Lower leg skin (tissue), 4 donors: ENCODE results near the gene TKFC. TPM values are rescaled to one million over a fixed set of nuclear protein-coding genes. Genes with fewer than 3 reads are reported as not detected.

Experiments
- DNase-seq, 2 donors: peaks; one replicate each; pipeline ENCODE4 v3.0.0-alpha.2; 2019; ENCODE audit warnings: low spot score in 2 of 2
- H3K4me3 ChIP-seq: fragments of 200-600 bp; sonication (generic); 2 replicates; pipeline ENCODE4 v1.5.1; 2017; ENCODE audit warnings: mild to moderate bottlenecking, low read depth; ENCODE audit not compliant: poor library complexity, severe bottlenecking
- POLR2A ChIP-seq, 2 donors: fragments of 450-650 bp; IDR thresholded peaks; one replicate each; pipeline ENCODE4 v1.6.1; 2016 to 2017; ENCODE audit warnings: antibody characterized with exemption in 2 of 2, mild to moderate bottlenecking in 1 of 2, moderate library complexity in 1 of 2
- WGBS, 2 donors: methylation state at CpG; one replicate each; pipeline ENCODE4 v1.1.5; 2018; 5-methylcytosine and 5-hydroxymethylcytosine counted together
- intact Hi-C: fragments of 100-400 bp; cut with DNase I; formaldehyde crosslinking; loops from one replicate; pipeline ENCODE4 v1.15.0; 2023; ENCODE audit warnings: low total_unique reads
- total RNA-seq, 4 donors: library from RNA; depleted of rRNA; stranded (reverse); fragments of >200 nt; gene quantifications; one replicate each; pipeline ENCODE4 v1.1.0, GENCODE V29; 2016
- TF ChIP-seq, protein P1 (sequence below), 3 donors: fragments of 450-650 bp; IDR thresholded peaks; one replicate each; pipeline ENCODE4 v1.5.1; 2016; ENCODE audit warnings: antibody characterized with exemption in 3 of 3, mild to moderate bottlenecking in 3 of 3, moderate library complexity in 2 of 3

Gene TKFC
- total RNA-seq, 4 donors from 2014 or later, result 26.6 to 37.3 (median 33.1) TPM

DNA sequence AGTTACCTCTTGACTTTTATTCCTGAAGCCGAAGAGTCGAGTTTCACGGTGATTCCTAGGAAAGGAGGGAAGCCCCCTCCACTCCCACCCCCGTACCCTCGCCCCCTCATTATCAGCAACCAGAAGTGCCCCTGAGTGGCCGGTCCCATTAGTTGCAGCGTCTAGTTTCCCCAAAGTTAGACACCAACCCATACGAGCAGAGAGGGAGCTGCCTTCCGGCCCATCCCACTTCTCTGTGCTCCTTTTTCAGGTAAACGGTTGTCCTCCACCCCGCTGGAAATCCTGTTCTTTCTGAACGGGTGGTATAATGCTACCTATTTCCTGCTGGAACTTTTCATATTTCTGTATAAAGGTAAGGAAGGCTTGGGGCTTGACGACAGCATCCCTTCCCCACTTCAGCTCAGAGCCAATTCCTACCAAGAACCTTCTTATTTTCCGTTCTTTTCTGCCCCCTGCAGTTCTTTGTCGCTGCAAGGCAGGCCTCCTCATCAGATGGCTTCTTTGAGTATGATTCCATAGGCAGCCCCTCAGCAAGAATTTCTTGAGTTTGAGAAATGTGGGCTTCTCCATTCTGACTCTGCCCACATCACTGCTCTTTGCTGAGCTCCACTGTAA, 60.1 kb downstream of the TKFC start:
- WGBS, 2 donors, result 3 to 4% methylated on average over 15 of the region's 15 CpGs
- intact Hi-C loops, result no loop called here
- no peak for DNase-seq

More for the DNA sequence above, 60.1 kb downstream of the TKFC start:
- H3K4me3 ChIP-seq, result peak overlapping the region; percentile 63
- TF ChIP-seq, protein P1, sequence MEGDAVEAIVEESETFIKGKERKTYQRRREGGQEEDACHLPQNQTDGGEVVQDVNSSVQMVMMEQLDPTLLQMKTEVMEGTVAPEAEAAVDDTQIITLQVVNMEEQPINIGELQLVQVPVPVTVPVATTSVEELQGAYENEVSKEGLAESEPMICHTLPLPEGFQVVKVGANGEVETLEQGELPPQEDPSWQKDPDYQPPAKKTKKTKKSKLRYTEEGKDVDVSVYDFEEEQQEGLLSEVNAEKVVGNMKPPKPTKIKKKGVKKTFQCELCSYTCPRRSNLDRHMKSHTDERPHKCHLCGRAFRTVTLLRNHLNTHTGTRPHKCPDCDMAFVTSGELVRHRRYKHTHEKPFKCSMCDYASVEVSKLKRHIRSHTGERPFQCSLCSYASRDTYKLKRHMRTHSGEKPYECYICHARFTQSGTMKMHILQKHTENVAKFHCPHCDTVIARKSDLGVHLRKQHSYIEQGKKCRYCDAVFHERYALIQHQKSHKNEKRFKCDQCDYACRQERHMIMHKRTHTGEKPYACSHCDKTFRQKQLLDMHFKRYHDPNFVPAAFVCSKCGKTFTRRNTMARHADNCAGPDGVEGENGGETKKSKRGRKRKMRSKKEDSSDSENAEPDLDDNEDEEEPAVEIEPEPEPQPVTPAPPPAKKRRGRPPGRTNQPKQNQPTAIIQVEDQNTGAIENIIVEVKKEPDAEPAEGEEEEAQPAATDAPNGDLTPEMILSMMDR (IDR thresholded peaks at IDR 0.05), result no peak
- TF ChIP-seq POLR2A (IDR thresholded peaks at IDR 0.05), result no peak

Other genes starting within 250 kb of the TKFC start
- under 1 TPM; 0.08 to 0.88 (median 0.38) TPM for gene CD5, start 230.7 kb upstream of the TKFC start, total RNA-seq
- gene VPS37C, start 171.8 kb upstream of the TKFC start, total RNA-seq, result 10 to 100 TPM; 19.6 to 27.6 (median 26.7) TPM
- gene PGA3, start 129.7 kb upstream of the TKFC start, total RNA-seq, result 1 to 10 TPM in 1 of 4 donors, under 1 TPM in 1, not detected in 2; 0.32 to 1.5 TPM
- 1 to 10 TPM in 1 of 4 donors, under 1 TPM in 1, not detected in 2; 0.65 to 1.5 TPM for gene PGA4, start 110.9 kb upstream of the TKFC start, total RNA-seq
- gene PGA5, start 92.1 kb upstream of the TKFC start, total RNA-seq, result not detected
- gene VWCE, start 37.9 kb upstream of the TKFC start, total RNA-seq, result under 1 TPM in 2 of 4 donors, not detected in 2; 0.22 to 0.68 TPM
- 100 to 1,000 TPM; 166 to 204 (median 185) TPM for gene DDB1, start 123 bp upstream of the TKFC start, total RNA-seq
- gene CYB561A3, start 28.7 kb downstream of the TKFC start, total RNA-seq, result 100 to 1,000 TPM in 1 of 4 donors, 10 to 100 TPM in 3; 55.7 to 102 (median 76.8) TPM
- gene TMEM138, start 29.1 kb downstream of the TKFC start, total RNA-seq, result 10 to 100 TPM; 12.7 to 47.2 (median 18.1) TPM
- 10 to 100 TPM in 3 of 4 donors, 1 to 10 TPM in 1; 7.8 to 15.9 (median 11.4) TPM for gene TMEM216, start 59.4 kb downstream of the TKFC start, total RNA-seq
- 10 to 100 TPM; 47.1 to 58.2 (median 48.9) TPM for gene CPSF7, start 96.7 kb downstream of the TKFC start, total RNA-seq
- 10 to 100 TPM; 24.2 to 32.8 (median 28.5) TPM for gene SDHAF2, start 96.9 kb downstream of the TKFC start, total RNA-seq
- 1 to 10 TPM in 3 of 4 donors, under 1 TPM in 1; 0.76 to 2.6 (median 1.9) TPM for gene LRRC10B, start 175.5 kb downstream of the TKFC start, total RNA-seq
- 1 to 10 TPM; 1.5 to 7.5 (median 5.1) TPM for gene SYT7, start 247.8 kb downstream of the TKFC start, total RNA-seq